ENCODE results near the gene MMP12.

- TF ChIP-seq EZH2phosphoT487 (IDR thresholded peaks at IDR 0.05; ENCODE audit: borderline replicate concordance, low read depth): no peak
- TF ChIP-seq GATA2 (CRISPR knock-in tag; IDR thresholded peaks at IDR 0.05): no peak
- TF ChIP-seq POLR2AphosphoS5 (IDR thresholded peaks at IDR 0.05; ENCODE audit: low read depth, low read length): no peak
- no peak for TF ChIP-seq RCOR1 (IDR thresholded peaks at IDR 0.05; ENCODE audit: low read length)
- TF ChIP-seq CTCF (IDR thresholded peaks at IDR 0.05): no peak
- TF ChIP-seq EP300 (IDR thresholded peaks at IDR 0.05; ENCODE audit: borderline replicate concordance in 1 of 2, low read depth in 1 of 2, low read length in 1 of 2): no peak
- peak; percentile 88 for TF ChIP-seq PBX3 (IDR thresholded peaks at IDR 0.05)
- TF ChIP-seq TAF1 (IDR thresholded peaks at IDR 0.05; ENCODE audit: borderline replicate concordance, low read depth, low read length): no peak
- no peak for TF ChIP-seq MAX (IDR thresholded peaks at IDR 0.05; ENCODE audit: low read depth)
- TF ChIP-seq SIN3A (IDR thresholded peaks at IDR 0.05; ENCODE audit: borderline replicate concordance, low read depth, low read length): no peak
- no peak for TF ChIP-seq YY1 (IDR thresholded peaks at IDR 0.05; ENCODE audit: low read depth)
These were observed 28.5 kb downstream of the MMP12 start for GRCh38 chr11:102846292-102846691.

All from SK-N-SH (cell line).